Prostate gland (tissue), 2 donors: ENCODE results near the gene LOXL4.

Source experiments
- CTCF ChIP-seq, 4 experiments: fragments of 200-600 bp in 2 of 4; fragments of 450-650 bp in 2 of 4; sonication (generic) in 2 of 4; IDR thresholded peaks; 1 replicate in 3 of 4; 2 replicates in 1 of 4; pipeline ENCODE4 v1.5.1; 2016 to 2019; ENCODE audit warnings: antibody characterized with exemption in 4 of 4, mild to moderate bottlenecking in 2 of 4, moderate library complexity in 2 of 4
- POLR2A ChIP-seq: fragments of 450-650 bp; IDR thresholded peaks from one replicate; pipeline ENCODE4 v1.6.1; 2016; ENCODE audit warnings: antibody characterized with exemption, mild to moderate bottlenecking
- POLR2AphosphoS5 ChIP-seq: sonication (generic); formaldehyde crosslinking; IDR thresholded peaks from one replicate; pipeline ENCODE4 v1.6.1; 2017; ENCODE audit warnings: antibody characterized with exemption

- TF ChIP-seq CTCF (IDR thresholded peaks at IDR 0.05): no peak
- TF ChIP-seq POLR2AphosphoS5: peak; percentile 17
- TF ChIP-seq POLR2A: no peak
These were observed 8.2 kb downstream of the LOXL4 start for GRCh38 chr10:98259606-98260315.
